ENCODE measurements around the gene REPS1.

REPS1 gene

DNA sequence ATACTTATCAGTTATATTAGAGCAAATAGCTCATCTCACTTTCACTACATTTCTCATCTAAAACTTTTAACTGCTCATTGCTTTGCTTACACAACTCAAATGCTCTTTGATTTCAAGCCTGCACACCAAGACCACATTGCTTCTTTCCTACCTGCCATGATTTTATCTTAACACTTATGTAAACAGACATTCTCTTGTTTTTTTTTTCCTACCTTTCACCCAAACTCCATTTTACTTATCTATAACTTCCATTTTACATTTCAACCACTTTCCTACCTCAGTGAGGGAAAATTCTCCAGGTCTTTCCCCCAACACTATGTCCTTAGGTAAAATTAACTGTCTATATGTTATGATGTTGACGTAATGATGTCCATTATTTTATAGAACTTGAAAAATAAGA lies 24.0 kb downstream of the REPS1 start:
- TF ChIP-seq, protein P1, sequence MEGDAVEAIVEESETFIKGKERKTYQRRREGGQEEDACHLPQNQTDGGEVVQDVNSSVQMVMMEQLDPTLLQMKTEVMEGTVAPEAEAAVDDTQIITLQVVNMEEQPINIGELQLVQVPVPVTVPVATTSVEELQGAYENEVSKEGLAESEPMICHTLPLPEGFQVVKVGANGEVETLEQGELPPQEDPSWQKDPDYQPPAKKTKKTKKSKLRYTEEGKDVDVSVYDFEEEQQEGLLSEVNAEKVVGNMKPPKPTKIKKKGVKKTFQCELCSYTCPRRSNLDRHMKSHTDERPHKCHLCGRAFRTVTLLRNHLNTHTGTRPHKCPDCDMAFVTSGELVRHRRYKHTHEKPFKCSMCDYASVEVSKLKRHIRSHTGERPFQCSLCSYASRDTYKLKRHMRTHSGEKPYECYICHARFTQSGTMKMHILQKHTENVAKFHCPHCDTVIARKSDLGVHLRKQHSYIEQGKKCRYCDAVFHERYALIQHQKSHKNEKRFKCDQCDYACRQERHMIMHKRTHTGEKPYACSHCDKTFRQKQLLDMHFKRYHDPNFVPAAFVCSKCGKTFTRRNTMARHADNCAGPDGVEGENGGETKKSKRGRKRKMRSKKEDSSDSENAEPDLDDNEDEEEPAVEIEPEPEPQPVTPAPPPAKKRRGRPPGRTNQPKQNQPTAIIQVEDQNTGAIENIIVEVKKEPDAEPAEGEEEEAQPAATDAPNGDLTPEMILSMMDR (IDR thresholded peaks at IDR 0.05), result no peak
- DNase-seq, result no peak
- Mint-ChIP-seq H3K27me3 (ENCODE audit: low read depth, poor library complexity) (no peaks in the 10 kb centered on the region), H3K36me3 (ENCODE audit: low read depth) (no peaks in the 10 kb centered on the region), H3K4me1 (peaks cover 12% of the 10 kb centered on the region), H3K4me3 (no peak overlapping the region), H3K9me3 (no peaks in the 10 kb centered on the region), H3K27ac (no peak overlapping the region)

DNA sequence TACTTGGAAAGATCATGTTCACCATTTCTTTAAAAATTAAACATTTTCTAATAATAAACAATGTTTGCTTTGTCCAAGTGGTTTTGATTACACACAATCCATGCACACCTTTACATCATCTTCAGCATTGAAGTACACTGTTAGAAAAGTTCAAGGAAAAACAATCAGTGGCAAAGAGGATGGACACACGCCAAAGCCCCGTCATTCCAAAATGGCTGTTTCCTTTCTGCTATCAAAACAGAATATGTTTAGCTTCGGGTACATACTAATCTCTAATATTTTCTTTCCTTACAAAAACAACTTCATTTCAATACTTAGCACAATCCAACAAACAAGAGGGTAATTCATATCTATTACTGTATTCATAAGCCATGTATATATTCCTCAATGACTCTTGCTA lies 24.5 kb downstream of the REPS1 start:
- H3K4me3 Mint-ChIP-seq, result no peak overlapping the region
- H3K27ac Mint-ChIP-seq, result no peak overlapping the region
- H3K36me3 Mint-ChIP-seq (ENCODE audit: low read depth), result no peaks in the 10 kb centered on the region
- DNase-seq, result no peak
- peaks cover 12% of the 10 kb centered on the region for H3K4me1 Mint-ChIP-seq
- no peaks in the 10 kb centered on the region for H3K27me3 Mint-ChIP-seq (ENCODE audit: low read depth, poor library complexity)
- TF ChIP-seq, protein P1 (IDR thresholded peaks at IDR 0.05), result no peak
- H3K9me3 Mint-ChIP-seq, result no peaks in the 10 kb centered on the region

DNA sequence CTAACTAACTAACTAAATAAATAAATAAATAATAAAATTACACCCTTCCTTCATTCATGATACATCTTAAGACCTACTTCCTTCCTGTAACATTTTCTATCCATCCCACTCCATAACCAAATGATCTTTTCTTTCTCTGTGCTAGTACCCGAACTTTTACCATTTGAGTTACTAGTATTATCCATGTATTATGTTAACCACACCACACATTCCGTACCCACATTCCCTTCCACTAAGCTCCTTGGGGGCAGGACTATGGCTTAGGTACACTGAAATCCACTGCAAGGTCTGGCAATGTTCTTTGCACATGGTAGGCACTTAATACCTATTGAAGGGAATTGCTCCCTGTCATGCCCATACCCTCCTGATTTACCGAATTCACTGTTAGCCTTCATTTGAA lies 24.9 kb downstream of the REPS1 start:
- no peak overlapping the region for H3K4me3 Mint-ChIP-seq
- peaks cover 12% of the 10 kb centered on the region for H3K4me1 Mint-ChIP-seq
- peaks cover under 1% of the 10 kb centered on the region for H3K36me3 Mint-ChIP-seq (ENCODE audit: low read depth)
- DNase-seq, result no peak
- H3K9me3 Mint-ChIP-seq, result no peaks in the 10 kb centered on the region
- H3K27ac Mint-ChIP-seq, result no peak overlapping the region
- TF ChIP-seq, protein P1 (IDR thresholded peaks at IDR 0.05), result no peak
- H3K27me3 Mint-ChIP-seq (ENCODE audit: low read depth, poor library complexity), result no peaks in the 10 kb centered on the region

DNA sequence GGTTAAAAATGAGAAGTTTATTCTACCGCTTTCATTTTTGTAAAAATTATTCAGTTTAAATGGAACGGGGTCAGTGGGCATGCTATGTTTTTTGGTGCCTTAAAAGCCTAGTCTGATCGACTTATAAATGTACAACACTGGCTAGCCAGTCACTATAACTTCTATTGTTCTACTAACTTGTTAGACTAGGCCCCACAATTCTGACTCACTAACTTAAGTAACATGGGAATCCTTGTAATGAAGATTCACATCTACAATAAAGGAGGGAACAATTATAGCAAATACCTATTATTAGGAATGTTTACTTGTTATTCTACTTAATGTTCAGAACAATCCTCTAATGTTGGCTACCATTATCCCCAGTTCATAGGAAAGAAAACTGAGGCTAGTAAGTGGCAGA lies 28.5 kb downstream of the REPS1 start:
- Mint-ChIP-seq H3K4me1 (no peaks in the 10 kb centered on the region), H3K27me3 (ENCODE audit: low read depth, poor library complexity) (no peaks in the 10 kb centered on the region), H3K36me3 (ENCODE audit: low read depth) (peaks cover 14% of the 10 kb centered on the region), H3K4me3 (no peak overlapping the region), H3K9me3 (no peaks in the 10 kb centered on the region), H3K27ac (no peak overlapping the region)
- DNase-seq, result no peak
- TF ChIP-seq, protein P1 (IDR thresholded peaks at IDR 0.05), result no peak

DNA sequence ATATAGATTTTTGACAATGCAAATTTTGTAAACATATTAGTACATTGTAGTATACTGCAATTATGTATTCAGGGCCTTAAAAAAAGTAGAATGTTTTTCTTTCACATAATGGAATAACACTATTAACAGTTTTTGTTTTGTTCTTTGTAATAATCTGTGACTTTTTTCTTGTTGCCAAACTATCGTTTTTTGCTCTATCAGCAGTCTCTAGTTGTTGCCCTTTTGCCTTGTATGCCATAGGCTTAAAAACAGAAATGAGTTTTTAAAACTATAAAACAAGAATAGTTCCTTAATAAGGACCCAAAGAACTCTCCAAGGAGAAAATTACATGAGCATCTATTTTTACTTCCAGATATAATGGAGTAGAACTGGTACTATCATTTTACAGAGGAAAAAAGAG lies 29.5 kb downstream of the REPS1 start:
- DNase-seq, result no peak
- Mint-ChIP-seq H3K36me3 (ENCODE audit: low read depth) (peaks cover 20% of the 10 kb centered on the region), H3K27ac (no peak overlapping the region), H3K4me1 (no peaks in the 10 kb centered on the region), H3K27me3 (ENCODE audit: low read depth, poor library complexity) (no peaks in the 10 kb centered on the region), H3K9me3 (no peaks in the 10 kb centered on the region), H3K4me3 (no peak overlapping the region)
- TF ChIP-seq, protein P1 (IDR thresholded peaks at IDR 0.05), result no peak

DNA sequence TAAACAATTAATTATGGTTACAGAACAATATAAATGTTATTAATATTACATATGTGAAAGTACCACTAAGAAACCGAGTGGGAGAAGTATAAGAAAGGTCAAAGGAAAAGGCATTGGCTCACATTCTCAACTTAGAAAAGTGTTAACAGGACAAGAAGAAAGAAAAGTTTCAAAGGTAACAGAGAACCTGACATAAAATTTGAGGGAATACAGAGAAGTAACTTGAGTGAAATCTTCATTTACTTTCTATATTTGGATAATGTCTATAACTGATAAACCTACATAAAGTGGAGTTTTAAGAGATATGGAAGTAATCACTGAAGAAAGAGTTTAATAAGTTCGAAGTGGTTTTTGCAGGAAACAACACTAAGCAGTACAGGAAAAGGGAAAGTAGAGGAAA lies 30.1 kb downstream of the REPS1 start:
- Mint-ChIP-seq H3K9me3 (no peaks in the 10 kb centered on the region), H3K4me1 (no peaks in the 10 kb centered on the region), H3K36me3 (ENCODE audit: low read depth) (peaks cover 24% of the 10 kb centered on the region), H3K27ac (no peak overlapping the region), H3K27me3 (ENCODE audit: low read depth, poor library complexity) (no peaks in the 10 kb centered on the region), H3K4me3 (no peak overlapping the region)
- TF ChIP-seq, protein P1 (IDR thresholded peaks at IDR 0.05), result no peak
- DNase-seq, result no peak
